ENCODE measurements around the gene C10orf105. TPM values are rescaled to one million over a fixed set of nuclear protein-coding genes. Genes with fewer than 3 reads are reported as not detected.

The C10orf105 gene
- total and polyA plus RNA-seq, 2 of the 8 experiments (the other 6 are each of a cell fraction or from before 2014, with no cell fraction given): 0.71 to 0.73 TPM

- no peak overlapping the region for H3K27ac ChIP-seq (ENCODE audit: low read depth, low read length)
- 87% methylated on average over 4 of the region's 4 CpGs; no CpG with 5 or more reads in 1 of the 2 experiments for WGBS, 2 experiments (ENCODE audit: extremely low coverage in 1 of 2, insufficient coverage in 1 of 2, insufficient read length in 1 of 2, insufficient replicate concordance in 2 of 2, low coverage in 1 of 2, low lambda C conversion rate in 2 of 2, missing lambda C conversion rate in 1 of 2)
- no peak overlapping the region for H3K56ac ChIP-seq (replicated peaks; ENCODE audit: insufficient read length, low read depth, low read length)
- H3K4ac ChIP-seq (replicated peaks; ENCODE audit: insufficient read length, low read depth, low read length): no peak overlapping the region
- H3K9ac ChIP-seq (replicated peaks in 1 of 4; ENCODE audit: extremely low read depth in 1 of 4, low read depth in 3 of 4, low read length in 3 of 4): no peak overlapping the region
- no peak overlapping the region for H2BK5ac ChIP-seq (ENCODE audit: low read depth, low read length)
- no peak overlapping the region for H2BK15ac ChIP-seq (ENCODE audit: low read length)
- 0 out of 7 replicates have a peak, but pooled peaks cover 0 to 2% (median 0%) of the 10 kb centered on the region in 4 experiments for H3K27me3 ChIP-seq (replicated peaks in 1 of 4; ENCODE audit: control insufficient read depth in 3 of 4, extremely low read depth in 1 of 4, insufficient read depth in 3 of 4, low read length in 3 of 4)
- H2BK12ac ChIP-seq (ENCODE audit: low read depth, low read length): no peak overlapping the region
- H3K9me3 ChIP-seq (ENCODE audit: insufficient read depth in 2 of 2, low read depth in 1 of 2, low read length in 1 of 2): no peaks in the 10 kb centered on the region
- no peak overlapping the region for H2BK20ac ChIP-seq (ENCODE audit: low read length)
- no peak overlapping the region for H4K91ac ChIP-seq (replicated peaks; ENCODE audit: insufficient read length, low read length)
- no peak overlapping the region for H3K14ac ChIP-seq (ENCODE audit: insufficient read length)
- H2AFZ ChIP-seq (ENCODE audit: low read length): no peak overlapping the region
- no peak for FAIRE-seq
- ChIA-PET CTCF (ENCODE audit: partially characterized antibody) (interaction anchor here (0.6 to 1.6 kb wide), 6 partner anchors 9 to 566 kb away, joined by 3 to 5 read pairs (median 4); no protein-coding TSS in a partner anchor), POLR2A (ENCODE audit: partially characterized antibody) (no interaction called here)
- DNase-seq (ENCODE audit: low read depth in 1 of 2, low spot score in 2 of 2): no peak
- no peaks in the 10 kb centered on the region for H3K79me2 ChIP-seq (ENCODE audit: control insufficient read depth in 1 of 2, insufficient read depth in 2 of 2, low read length in 2 of 2)
- H3K36me3 ChIP-seq (ENCODE audit: control insufficient read depth in 2 of 4, insufficient read depth in 4 of 4, low read length in 3 of 4): no peaks in the 10 kb centered on the region
- H3K23me2 ChIP-seq (ENCODE audit: low read depth, low read length): no peaks in the 10 kb centered on the region
- H3K18ac ChIP-seq (ENCODE audit: extremely low read depth, low read length): no peak overlapping the region
- peaks cover 1 to 8% (median 4%) of the 10 kb centered on the region in 4 experiments; a peak in 5 of 7 replicates for H3K4me1 ChIP-seq (replicated peaks in 1 of 4; ENCODE audit: control insufficient read depth in 3 of 4, insufficient read depth in 4 of 4, low read length in 3 of 4)
- H3K23ac ChIP-seq (ENCODE audit: insufficient read length): no peak overlapping the region
- H3K4me2 ChIP-seq (ENCODE audit: insufficient read depth in 1 of 2, low read depth in 2 of 2, low read length in 2 of 2): no peak overlapping the region
- H3K4me3 ChIP-seq (ENCODE audit: extremely low read depth in 1 of 4, insufficient read depth in 2 of 4, low read depth in 3 of 4, low read length in 4 of 4): no peak overlapping the region
- no peaks in the 10 kb centered on the region for H4K20me1 ChIP-seq (replicated peaks in 1 of 2; ENCODE audit: control insufficient read depth in 1 of 2, insufficient read depth in 2 of 2, low read length in 2 of 2)
- no peak overlapping the region for H2AK5ac ChIP-seq (ENCODE audit: low read depth, low read length)
- H4K8ac ChIP-seq (ENCODE audit: extremely low read depth, insufficient read depth, low read length): no peak overlapping the region
- no peaks in the 10 kb centered on the region for H3K79me1 ChIP-seq (ENCODE audit: low read depth, low read length)
- H2BK120ac ChIP-seq (replicated peaks; ENCODE audit: low read depth, low read length): no peak overlapping the region
- H4K5ac ChIP-seq (ENCODE audit: insufficient read length, low read depth, low read length): no peak overlapping the region
- TF ChIP-seq BACH1 (IDR thresholded peaks at IDR 0.05; ENCODE audit: low read length) (no peak), CBX5 (IDR thresholded peaks at IDR 0.05; ENCODE audit: low read depth, low read length) (no peak), MAFK (IDR thresholded peaks at IDR 0.05; ENCODE audit: low read depth, low read length) (no peak), GTF2F1 (IDR thresholded peaks at IDR 0.05; ENCODE audit: borderline replicate concordance, low read depth, low read length) (no peak), CHD1 (IDR thresholded peaks at IDR 0.05; ENCODE audit: low read depth, low read length) (no peak), SP2 (IDR thresholded peaks at IDR 0.05; ENCODE audit: low read length) (no peak), TAF7 (optimal IDR thresholded peaks at IDR 0.05; ENCODE audit: borderline replicate concordance, low read depth, low read length) (no peak), MAX (IDR thresholded peaks at IDR 0.05) (no peak), SRF (IDR thresholded peaks at IDR 0.05; ENCODE audit: low read depth, low read length) (no peak), HDAC2 (IDR thresholded peaks at IDR 0.05; ENCODE audit: borderline replicate concordance in 1 of 2, low read depth in 2 of 2, low read length in 2 of 2) (no peak), FOSL1 (IDR thresholded peaks at IDR 0.05; ENCODE audit: insufficient read depth, low read depth, low read length) (no peak), KDM5A (IDR thresholded peaks at IDR 0.05; ENCODE audit: low read length) (no peak), CBX8 (IDR thresholded peaks at IDR 0.05; ENCODE audit: borderline replicate concordance, low read depth, low read length) (no peak), CREB1 (IDR thresholded peaks at IDR 0.05) (no peak)
These were observed 29.8 kb upstream of the C10orf105 start for GRCh38 chr10:71749396-71749795.
